Measurements from ENCODE around the gene TWF2. TPM values are rescaled to one million over a fixed set of nuclear protein-coding genes. Genes with fewer than 3 reads are reported as not detected.

The TWF2 gene
- total and polyA plus RNA-seq, 2 of the 13 experiments (the other 11 are each of a cell fraction or from before 2014, with no cell fraction given) = 45.5 to 108 TPM

- TF ChIP-seq MXD1 (CRISPR knock-in tag; IDR thresholded peaks at IDR 0.05) (no peak), ONECUT2 (CRISPR knock-in tag; IDR thresholded peaks at IDR 0.05) (no peak), ZBTB4 (CRISPR knock-in tag; IDR thresholded peaks at IDR 0.05; ENCODE audit: borderline replicate concordance) (no peak), ZNF883 (CRISPR knock-in tag; IDR thresholded peaks at IDR 0.05; ENCODE audit: not compliant biosample characterization) (no peak), ZNF138 (CRISPR knock-in tag; IDR thresholded peaks at IDR 0.05; ENCODE audit: low read depth) (no peak), ZNF879 (CRISPR knock-in tag; IDR thresholded peaks at IDR 0.05) (no peak), NR2F2 (IDR thresholded peaks at IDR 0.05; ENCODE audit: borderline replicate concordance, low read depth) (no peak), THAP11 (CRISPR knock-in tag; IDR thresholded peaks at IDR 0.05) (no peak), POLR2AphosphoS5 (IDR thresholded peaks at IDR 0.05; ENCODE audit: low read depth, low read length) (no peak), CEBPZ (IDR thresholded peaks at IDR 0.05; ENCODE audit: low read length) (no peak), ZNF558 (CRISPR knock-in tag; IDR thresholded peaks at IDR 0.05; ENCODE audit: borderline replicate concordance) (no peak), ATM (IDR thresholded peaks at IDR 0.05; ENCODE audit: borderline replicate concordance) (no peak), ZNF430 (CRISPR knock-in tag; IDR thresholded peaks at IDR 0.05) (no peak), ZFY (CRISPR knock-in tag; IDR thresholded peaks at IDR 0.05) (no peak; the same call in 1 of the 2 replicates), TBL1XR1 (IDR thresholded peaks at IDR 0.05; ENCODE audit: borderline replicate concordance, low read length, partially characterized antibody) (no peak), MIER2 (CRISPR knock-in tag; IDR thresholded peaks at IDR 0.05) (no peak), TCF12 (IDR thresholded peaks at IDR 0.05) (no peak), TCF12 (CRISPR knock-in tag; IDR thresholded peaks at IDR 0.05) (no peak), HMGA1 (CRISPR knock-in tag; conservative IDR thresholded peaks at IDR 0.05) (no peak), HNRNPLL (IDR thresholded peaks at IDR 0.05; ENCODE audit: low read depth, low read length, poor library complexity, severe bottlenecking) (no peak), TIGD3 (CRISPR knock-in tag; IDR thresholded peaks at IDR 0.05; ENCODE audit: borderline replicate concordance) (no peak), YEATS2 (CRISPR knock-in tag; IDR thresholded peaks at IDR 0.05; ENCODE audit: borderline replicate concordance) (no peak), ZNF564 (CRISPR knock-in tag; IDR thresholded peaks at IDR 0.05) (no peak)
These were observed 7.3 kb downstream of the TWF2 start (continued) for GRCh38 chr3:52231502-52232278.
